HG03520 (cell line): ENCODE data around the gene TRMT44.
"Not testable (repeated sequence)": the region's sequence is repeated elsewhere in the genome, so short reads cannot be mapped to it uniquely, and the experiment has no call there.

Source experiments
- ATAC-seq: cut with Tn5 transposase; IDR thresholded peaks from one replicate; pipeline ENCODE4 v1.9.1; 2021; ENCODE audit warnings: mild to moderate bottlenecking, moderate library complexity; ENCODE audit not compliant: unreplicated experiment

TRMT44 gene

DNA sequence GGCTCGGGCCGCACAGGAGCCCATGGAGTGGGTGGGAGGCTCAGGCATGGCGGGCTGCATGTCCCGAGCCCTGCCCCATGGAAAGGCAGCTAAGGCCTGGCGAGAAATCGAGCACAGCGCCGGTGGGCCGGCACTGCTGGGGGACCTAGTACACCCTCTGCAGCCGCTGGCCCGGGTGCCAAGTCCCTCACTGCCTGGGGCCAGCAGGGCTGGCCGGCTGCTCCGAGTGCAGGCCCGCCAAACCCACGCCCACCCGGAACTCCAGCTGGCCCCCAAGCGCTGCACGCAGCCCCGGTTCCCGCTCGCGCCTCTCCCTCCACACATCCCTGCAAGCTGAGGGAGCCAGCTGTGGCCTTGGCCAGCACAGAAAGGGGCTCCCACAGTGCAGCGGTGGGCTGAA, 50.9 kb downstream of the TRMT44 start:
- ATAC-seq: not testable (repeated sequence)

DNA sequence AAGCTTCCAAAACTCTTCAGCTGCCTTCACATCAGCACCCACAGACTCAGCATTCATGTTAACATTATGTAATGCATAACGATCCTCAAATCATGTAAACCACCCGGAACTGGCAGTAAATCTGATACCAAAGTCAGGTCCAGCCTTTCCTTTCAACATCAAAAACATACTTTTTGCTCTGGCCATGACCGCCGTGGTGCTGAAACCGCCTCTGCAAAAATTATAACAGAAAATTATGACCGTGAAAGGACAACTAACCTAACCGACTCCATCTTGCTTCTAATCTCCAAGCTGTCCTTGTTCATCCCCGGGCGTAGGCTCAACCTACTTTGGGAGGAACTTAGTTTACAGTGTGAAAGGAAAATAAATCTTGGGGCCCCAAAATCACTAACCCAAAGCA, 51.6 kb downstream of the TRMT44 start:
- no peak for ATAC-seq

DNA sequence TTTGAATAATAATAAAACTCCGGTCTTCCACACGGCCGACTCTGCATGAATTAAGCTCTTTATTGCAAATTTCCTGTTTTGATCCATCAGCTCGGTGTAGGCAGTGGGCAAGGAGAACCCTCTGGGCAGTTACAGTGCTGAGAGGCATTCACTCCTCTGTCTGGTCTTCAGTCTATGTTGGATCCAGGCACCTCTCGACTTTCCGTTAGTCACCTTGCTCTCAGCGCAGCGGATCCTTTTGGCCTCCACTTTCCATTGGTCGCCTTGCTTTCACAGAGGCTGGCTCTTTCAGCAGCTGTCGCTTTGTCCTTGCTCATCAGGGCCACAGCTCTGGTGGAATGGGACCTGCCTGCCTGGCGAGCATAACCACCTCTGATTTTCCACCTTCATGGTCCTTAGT, 52.9 kb downstream of the TRMT44 start:
- ATAC-seq: no peak

DNA sequence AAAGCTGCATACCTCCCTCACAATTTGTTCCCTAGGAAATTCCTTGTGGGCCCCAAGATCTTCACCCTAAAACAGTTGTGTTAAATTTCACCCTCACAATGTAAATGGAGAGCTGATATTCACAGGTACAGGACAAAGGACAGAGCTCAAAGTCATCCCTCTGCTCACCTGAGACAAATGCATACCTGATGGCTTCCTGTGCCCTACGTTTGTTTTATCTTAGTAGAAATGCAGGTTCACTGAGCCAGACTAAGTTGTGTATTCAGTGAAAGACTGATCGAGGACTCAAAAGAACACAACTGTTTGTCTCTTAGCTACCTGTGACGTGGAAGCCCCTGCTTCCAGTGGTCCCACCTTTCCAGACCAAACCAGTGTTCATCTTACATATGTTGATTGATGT, 53.6 kb downstream of the TRMT44 start:
- no peak for ATAC-seq

DNA sequence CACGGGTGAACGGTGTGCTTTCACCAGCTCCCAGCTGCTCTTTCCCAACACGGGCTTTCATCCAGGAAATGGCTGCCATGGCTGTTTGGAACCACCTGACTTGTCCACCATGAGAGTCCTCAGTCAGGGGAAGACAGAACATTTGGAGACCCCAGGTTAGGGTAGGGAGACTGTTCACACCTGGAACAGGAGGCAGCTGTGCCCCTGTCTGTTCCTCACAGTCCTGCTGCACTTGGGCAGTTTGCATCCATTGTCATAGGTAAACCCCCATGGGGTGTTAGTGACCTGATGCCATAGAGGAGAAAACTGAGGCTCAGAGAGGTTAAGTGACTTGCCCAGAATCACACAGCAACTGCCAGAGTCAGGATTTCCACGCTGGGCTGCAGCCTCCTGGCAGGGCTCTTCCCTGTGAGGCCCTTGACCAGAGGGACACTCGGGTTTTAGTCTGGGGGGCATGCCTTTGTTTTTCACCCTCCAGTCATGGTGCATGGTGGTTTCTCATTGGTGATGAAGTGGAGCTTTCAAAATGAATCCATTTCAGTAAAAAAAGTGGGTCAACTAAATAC, 54.5 kb downstream of the TRMT44 start:
- no peak for ATAC-seq

DNA sequence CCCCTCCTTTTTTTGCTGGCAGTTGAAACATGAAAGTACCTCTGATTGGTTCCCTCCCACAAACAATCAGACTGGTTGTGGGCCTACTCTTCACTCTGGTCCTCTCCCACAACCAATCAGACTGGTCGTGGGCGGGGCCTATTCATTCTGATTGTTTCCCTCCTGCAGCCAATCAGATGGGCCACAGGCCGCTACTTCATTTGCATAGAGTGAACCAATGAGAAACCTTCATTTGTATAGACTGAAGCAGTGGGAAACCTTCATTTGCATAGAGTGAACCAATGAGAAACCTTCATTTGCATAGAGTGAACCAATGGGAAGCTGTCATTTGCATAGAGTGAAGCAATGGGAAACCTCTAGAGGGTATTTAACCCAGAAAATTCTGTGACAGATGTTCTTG, 55.2 kb downstream of the TRMT44 start:
- no peak for ATAC-seq

DNA sequence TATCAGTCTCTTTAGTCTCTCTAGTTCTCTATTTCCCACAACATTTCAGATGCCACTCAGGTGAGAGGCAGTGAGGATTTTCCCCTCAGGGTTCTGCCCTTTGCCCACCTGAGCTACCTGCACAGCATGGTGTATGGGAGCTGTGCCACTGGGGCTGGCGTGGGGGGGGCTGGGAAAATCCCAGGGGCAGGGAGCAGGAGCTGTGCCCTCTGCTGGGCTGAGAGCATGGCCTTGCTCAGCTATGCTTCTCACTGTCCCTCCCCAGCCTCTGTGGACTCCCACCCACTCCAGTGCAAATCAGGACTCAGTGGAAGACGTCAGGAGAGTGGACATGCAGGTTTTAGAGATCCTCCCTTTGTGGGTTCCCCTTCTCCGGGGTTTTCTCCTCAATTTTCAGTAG, 57.2 kb downstream of the TRMT44 start:
- no peak for ATAC-seq

DNA sequence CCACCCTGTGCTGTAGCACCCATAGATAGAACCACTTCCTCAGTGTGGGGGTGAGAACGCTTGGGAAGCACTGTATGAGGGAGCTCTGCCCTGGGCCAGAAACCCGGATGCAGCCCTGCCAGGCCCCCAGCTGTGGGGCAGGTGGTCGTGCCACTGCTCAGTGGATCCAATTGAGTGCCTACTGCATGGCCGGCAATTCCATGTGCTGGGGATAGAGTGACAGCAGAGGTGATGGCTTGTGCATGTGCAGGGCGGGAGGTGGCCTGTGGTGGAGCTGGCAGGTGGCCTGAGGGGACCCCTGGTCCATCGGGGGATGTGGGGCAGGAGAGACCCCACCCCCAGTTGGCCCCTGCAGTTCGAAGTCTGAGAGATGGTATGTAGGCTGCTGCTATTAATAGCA, 60.4 kb downstream of the TRMT44 start:
- no peak for ATAC-seq

DNA sequence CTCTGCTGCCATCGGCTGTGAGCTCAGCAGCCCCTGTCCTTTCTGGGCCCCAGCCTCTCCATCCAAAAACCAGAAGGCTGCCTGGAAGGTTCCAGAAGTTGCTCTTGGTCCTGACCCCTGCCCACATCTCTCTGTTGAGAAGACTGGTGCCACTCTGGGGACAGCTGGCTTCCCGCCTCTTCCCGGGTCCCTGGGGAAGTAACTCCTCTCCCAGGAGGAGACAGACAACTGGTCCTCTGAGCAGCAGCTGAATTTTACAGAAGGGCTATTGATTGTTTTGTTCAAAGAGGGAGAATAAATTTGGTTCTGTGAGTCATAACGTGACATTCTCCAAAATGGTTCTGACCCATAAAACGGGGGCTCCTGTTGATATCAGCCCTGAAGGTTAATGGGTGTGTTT, 61.2 kb downstream of the TRMT44 start:
- ATAC-seq: no peak

DNA sequence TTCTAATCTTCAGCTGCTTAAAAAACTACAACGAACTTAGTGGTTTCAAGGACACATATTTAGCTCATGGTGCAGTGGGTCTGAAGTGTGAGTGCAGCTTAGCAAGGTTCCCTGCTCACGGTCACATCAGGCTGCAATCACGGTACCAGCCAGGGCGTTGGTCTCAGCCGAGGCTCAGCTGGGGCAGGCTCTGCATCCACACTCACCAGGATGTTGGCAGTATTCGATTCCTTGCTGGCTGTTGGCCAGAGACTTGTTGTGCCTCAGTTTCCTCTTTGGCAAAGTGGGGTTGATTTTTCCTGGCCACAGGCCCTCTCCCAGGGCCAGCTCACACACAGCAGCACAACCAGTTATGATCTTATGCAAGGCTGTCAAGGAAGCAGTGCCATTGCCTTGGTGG, 61.8 kb downstream of the TRMT44 start:
- ATAC-seq: no peak

DNA sequence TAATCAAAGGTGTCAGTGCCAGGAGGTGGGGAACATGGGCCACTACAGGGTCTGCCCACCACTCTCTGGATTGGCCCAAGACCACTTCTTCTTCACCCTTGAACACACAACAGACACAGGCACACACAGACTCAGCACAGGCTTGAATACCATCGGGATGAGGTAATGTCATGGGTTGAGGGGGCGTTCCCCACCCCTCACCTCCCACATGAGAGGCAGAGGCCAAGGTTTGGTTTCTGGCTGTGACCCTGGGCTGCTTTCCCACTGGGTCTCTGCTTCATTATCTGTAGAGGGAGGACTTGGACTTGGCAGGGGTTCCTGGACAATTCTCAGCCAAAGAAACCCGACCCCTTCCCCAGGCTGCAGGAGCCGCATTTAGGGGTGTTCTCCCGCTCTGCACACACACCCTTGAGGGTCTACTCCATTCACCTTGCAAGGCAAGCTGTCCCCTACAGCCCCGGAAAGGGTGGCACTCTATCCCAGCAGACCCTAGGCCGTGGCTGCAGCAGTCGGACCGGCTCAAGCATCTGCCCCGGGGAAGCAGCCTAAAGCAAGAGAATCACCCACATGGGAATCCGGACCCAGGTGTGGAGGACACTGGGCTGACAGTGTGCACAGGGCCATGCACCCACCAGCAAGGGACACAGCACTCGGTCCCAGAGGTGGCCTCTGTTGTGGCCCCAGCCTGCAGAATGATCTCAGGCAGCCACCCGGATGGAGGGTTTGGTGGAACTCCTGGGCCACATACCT, 62.4 kb downstream of the TRMT44 start:
- ATAC-seq: no peak

DNA sequence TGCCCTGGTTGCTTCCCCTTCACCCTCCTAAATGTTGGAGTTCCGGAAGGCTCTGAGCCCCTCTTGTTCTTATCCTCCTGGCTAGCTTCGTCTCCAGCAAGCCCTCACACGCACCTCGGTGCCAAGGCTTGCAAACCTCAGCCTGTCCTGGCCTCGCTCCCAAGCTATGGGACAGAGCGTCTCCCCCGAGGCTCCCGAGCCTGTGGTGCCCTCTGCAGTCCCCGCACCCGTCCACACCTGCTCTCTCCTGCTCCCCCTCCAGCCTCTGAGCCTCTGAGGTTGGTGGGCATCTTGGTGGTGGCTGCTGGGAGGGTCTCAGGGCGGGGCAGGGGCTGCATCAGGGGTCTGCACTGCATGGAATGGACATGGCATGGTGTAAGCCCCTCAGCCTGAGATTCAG, 63.2 kb downstream of the TRMT44 start:
- no peak for ATAC-seq

DNA sequence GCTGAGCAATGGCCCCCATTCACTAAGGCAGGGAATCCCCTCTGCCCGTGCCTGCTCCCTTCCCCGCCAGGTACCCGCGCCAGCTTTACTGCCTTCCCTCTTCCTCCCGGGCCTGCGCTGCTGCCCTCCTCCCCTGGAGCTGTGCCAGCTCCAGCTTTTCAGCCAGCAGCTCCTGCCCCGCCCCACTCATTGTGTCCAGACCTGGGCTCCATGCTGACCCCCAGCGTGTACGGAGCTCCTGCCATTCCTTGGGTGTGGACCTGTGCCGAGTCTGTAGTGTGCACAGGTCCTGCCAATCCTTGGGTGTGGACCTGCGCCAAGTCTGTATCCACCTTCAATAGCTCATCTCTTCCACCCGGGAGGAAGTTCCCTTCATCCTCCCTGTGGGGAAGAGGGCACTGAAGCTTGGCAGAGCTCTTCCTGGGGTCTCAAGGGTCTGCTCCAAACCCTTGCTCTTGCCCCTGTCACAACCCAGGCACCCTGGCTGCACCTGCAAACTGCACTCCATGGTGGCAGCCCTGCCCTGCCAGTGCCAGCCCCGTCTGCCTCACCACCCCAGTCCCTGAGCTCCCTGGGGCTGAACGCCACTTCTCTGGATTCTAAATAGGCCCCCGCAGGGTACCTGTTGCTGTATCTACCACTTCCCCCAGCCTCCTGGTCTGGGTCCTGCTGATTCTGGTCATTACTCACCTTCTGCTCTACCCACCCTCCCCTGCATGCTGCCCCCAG, 63.9 kb downstream of the TRMT44 start:
- no peak for ATAC-seq

DNA sequence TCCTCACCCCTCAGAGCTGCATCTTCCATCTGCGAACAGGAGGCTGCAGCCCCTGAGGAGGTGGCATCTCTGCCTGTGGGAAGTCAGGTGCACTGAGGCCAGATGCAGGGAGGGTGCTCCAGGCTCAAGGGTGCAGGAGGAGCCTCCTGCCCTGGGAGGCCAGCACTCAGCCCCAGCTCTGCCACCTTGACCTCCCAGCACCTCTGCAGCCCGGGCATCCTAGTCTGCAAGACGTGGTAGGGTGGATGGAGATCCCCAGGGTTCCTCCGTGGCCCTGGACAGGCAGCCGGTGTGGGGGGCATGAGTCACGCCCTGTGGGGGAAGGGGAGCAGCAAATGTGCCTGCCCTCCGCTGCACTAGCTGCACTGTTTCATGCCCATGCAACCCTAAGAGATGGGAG, 64.7 kb downstream of the TRMT44 start:
- ATAC-seq: no peak

DNA sequence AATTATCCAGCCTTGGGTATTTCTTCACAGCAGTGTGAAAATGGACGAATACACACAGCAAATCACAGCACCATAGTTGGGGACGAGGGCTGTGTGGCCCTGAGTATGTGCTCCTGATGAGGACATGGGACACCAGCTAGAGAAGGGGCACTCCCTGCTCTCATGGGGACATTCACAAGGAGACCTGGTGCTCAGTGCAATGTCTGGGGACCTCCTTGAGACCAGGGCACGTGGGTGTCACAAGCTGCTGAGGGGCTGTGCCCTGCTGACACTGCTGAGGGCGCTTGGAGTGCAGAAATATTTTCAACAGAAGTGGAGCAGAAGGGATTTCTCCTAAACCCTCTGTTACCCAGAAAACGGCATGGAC, 65.4 kb downstream of the TRMT44 start:
- ATAC-seq: no peak

DNA sequence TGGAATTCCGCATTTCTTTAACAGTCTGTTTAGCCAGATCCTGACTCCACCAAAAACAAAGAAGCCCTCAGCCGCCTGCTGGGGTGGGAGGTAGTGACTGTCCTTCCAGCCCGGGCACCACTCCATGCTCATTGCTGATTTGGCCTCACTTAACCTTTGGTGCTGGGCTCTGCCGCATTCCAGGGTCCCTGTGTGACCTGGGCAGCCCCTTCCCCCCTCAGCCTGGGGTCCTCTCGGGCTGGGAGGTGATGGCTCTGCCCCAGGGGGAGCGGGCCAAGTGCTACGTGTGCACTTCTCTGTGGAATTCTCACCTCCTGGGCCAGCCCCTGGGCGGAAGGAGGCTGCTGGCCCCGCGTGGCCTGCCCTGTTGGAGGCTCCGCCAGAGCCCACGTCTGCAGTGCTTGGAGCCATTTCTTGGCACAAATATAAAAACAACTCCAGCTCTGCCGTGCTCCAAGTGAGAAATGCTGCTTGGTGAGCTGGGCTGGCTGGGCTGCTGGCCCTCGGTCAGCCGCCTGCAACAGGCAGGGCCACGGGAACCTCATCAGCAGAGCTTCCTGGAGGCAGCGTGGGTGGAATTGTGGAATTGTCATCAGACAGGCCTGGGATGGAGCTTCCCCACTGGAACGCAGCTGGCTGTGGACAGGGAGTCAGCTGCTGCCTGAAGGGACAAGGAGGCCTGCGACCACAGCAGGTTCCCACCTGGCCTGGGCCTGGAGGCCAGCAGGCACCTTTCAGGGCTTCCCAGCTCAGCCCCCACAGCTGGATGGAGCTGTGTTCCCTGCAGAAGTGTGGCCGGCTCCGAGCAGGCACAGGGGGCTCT, 66.0 kb downstream of the TRMT44 start:
- no peak for ATAC-seq

DNA sequence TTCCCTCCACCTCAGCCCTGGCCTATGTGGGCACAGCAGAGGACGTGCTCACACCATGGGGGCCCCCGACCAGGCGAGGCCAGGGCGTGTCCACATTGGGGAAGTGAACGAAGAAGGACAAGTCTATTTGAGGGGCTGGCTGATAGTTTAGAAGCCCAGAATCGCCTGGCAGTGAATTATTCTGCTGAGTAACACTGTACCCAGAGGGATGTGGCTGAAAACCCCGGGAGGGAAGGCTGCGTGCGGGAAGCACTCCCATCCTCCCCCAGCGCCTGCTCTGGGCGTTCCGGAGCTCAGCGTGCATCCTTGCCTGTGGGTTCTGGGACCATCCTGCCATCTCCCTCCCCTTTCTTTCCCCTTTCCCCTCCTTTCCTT, 66.6 kb downstream of the TRMT44 start:
- ATAC-seq: no peak

DNA sequence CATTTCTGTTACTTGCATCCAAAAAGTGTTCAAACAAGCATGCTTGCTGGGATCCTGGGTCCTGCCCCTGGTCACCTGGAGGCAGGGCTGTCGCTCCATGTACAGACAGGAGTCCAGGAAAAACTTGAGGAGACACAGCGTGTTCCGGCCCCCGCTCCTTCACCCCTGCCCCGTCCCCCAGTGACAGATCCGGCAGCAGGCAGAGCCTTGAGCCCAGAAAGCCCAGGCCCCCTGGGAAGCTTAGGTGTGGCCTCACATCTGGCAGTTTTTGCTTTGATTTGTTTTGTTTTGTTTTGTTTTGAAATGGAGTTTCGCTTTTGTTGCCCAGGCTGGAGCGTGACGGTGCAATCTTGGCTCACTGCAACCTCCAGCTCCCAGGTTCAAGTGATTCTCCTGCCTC, 67.0 kb downstream of the TRMT44 start:
- ATAC-seq: no peak

DNA sequence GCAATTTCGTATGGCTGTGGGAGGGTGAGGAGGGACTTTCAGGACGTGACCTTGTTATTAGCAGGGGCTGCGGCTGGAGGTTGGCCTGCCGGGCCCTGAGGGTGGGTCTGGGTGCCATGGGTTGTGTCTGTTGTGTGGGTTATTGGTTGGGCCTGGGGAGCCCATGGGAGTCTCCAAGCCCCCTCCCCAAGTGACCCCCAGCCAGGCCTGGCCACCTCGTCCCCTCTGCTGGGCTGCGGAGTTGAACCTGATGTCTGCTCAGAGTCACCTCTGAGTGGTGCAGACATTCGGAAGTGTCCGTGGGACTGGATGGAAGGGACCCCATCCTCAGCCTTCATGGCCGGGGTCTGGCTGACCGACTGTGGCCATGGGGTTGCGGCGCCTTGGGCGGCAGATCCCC, 67.7 kb downstream of the TRMT44 start:
- ATAC-seq: no peak

DNA sequence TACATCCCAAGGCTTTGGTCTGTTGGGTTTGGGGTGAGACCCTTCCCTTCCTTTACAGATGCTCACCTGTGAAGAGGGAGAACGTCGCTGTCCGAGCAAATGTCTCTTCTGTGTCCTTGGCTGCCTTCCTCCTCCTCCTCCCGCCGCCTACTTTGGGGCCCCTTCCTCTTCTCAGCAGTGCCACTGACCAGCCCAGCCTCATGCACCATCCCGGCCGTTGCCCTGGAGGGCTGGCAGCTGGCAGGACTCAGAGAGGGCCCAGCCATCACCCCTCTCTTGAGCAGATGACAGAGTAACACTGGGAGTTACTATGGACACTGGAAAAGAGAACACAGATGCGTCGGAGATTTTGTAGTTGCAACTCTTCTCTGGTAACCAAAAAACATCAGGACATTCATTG, 68.2 kb downstream of the TRMT44 start:
- ATAC-seq: no peak

DNA sequence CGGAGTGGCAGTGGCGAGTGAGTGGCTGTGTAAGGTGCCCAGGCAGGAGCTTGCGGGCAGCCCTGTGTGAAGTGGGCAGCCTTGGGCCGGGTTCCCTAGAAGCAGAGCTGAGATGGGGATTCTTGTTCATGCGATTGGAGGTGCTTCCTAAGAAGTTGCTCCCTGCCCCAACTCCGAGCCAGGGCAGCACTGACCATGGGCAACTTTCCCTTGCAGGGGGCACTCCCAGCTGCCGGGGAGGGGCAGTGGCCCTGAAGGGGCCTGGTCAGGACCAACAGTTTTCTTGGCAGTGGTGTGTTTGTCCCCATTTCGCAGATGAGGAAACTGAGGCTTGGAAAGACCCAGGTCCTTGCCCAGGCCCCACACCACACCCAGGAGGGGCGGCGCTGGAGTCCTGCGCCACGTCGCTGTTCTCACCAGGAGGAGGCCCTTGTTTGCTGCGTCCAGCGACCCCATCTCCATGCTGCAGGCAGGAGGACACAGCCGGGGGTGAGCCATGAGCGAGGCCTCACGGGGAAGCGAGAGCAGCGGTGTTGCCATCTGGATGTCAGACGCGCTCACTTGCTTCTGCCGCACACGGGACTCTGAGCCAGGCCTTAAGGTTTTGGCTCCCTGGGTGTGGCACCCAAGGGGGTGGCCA, 68.9 kb downstream of the TRMT44 start:
- ATAC-seq: no peak
